NCI-H146 (cell line): ENCODE measurements around the gene SERPINA7.
"Not testable (repeated sequence)": the region's sequence is repeated elsewhere in the genome, so short reads cannot be mapped to it uniquely, and the experiment has no call there.

Source experiments
- DNase-seq: peaks from one replicate; lab custom pipeline; 2025; lab: John Stamatoyannopoulos, UW

SERPINA7 gene, protein sequence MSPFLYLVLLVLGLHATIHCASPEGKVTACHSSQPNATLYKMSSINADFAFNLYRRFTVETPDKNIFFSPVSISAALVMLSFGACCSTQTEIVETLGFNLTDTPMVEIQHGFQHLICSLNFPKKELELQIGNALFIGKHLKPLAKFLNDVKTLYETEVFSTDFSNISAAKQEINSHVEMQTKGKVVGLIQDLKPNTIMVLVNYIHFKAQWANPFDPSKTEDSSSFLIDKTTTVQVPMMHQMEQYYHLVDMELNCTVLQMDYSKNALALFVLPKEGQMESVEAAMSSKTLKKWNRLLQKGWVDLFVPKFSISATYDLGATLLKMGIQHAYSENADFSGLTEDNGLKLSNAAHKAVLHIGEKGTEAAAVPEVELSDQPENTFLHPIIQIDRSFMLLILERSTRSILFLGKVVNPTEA

DNA sequence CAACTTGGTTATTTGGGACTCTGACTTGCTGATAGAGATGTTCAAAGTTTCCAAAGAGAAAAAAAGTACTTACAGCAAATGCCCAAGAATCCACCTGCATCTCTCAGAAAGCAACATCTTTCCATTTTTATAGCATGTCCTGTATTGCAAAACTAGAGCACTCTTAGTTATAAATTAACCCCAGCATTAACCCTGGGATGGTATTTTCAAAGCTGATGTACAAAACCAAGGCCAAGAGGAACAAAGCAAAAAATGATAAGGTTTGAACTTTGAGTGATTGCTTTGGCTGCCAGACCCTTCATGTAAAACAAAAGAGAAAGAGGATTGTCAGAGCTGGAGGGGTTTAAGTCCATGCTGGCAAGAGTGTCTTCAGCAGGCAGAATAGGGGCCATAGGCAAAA is at the start of gene SERPINA7:
TSS of gene SERPINA7 (minus strand) at position 103 of the 400 bp plus-strand sequence. CDS start 1,669 bp downstream, outside the sequence.
- DNase-seq, result no peak

DNA sequence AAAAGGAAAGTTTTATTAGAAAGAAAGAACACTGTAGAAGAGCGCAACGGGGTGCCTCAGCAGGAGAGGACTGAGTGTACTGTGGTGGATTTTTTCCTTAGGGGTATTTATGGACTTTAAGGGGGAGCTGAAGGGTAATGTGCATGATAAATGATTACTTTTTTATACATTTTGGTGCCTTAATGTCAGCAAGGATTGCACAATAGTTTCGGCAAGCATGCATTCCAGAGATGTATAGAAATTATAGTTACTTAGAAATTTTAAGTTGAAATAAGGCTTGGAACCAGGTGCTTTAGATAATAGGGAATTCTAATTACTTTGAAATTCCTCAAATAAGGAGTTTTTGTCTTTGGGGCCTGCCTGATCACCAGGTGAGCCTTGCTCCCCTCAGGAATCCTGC is 30.5 kb upstream of the SERPINA7 start:
- DNase-seq, result no peak

DNA sequence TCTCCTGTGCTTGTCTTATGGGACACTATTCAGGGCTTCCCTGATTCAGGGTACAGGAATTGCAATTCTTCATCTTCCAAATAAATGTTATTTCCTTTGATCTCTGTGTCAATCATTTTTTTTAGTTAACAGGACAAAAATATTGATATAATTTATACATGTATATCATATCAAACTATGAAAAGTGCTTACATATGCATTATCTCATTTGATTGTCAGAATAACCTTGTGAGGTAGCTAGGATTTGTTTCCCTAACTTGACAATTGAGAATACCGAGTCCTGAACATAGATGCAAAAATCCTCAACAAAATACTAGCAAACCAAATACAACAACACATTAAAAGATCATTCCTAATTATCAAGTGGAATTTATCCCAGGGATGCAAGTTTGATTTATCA is 11.5 kb upstream of the SERPINA7 start:
- DNase-seq, result no peak

DNA sequence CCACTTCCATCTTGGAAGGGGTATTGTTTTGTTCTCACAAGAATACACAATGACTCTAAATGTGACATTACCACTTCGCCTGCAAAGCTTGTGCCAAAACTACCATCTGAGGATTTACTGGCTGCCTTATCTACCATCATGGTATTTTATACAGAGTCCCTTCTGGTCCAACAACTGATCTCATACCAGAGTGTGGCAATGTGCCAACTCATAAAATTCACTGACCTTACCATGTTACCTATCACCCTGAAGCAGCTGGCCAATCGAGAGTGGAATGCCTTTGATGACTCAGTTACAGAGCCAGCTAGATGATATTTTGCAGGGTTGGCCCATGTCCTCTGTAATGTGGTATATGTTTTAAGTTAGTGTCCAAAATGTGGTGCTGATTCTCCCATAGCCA is 3.8 kb upstream of the SERPINA7 start:
- no peak for DNase-seq

DNA sequence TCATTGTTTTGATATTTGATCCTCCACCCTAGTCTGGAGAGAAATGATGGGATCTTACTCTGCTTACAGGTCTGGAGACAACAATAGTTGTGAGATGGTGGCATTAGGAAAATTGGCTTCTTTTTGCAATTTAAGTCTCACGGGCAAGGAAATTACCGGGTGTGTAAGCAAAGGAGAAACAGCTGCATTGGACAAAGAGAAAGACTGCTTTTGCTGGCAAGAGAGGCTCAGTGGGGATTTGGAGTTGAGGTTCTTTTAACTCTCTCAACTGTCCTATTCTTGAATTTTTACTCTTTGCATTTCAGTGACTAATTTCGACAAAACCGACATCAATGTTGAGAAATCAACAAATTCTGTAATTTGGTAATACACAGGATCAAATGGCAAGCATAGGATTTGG is 2.3 kb upstream of the SERPINA7 start:
- no peak for DNase-seq

DNA sequence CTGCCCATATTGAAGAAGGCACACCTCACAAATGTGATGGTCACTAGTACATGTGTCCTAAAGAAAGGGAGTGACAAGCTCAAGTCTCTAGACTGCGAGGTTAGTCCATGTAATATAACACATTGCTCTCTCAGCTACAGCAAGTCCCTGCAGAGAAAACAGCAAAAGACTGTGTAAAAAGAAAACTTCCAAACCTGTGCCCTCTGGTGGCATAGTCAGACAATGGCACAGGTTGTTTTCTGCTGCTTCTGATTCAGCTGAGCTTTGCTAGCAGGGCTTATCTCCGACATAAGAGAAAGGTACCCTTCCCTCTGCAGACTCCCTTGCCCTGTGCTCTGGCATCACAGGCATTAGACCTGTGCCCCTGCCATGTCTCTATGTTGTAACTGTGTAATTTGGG is 1.4 kb upstream of the SERPINA7 start:
- no peak for DNase-seq

DNA sequence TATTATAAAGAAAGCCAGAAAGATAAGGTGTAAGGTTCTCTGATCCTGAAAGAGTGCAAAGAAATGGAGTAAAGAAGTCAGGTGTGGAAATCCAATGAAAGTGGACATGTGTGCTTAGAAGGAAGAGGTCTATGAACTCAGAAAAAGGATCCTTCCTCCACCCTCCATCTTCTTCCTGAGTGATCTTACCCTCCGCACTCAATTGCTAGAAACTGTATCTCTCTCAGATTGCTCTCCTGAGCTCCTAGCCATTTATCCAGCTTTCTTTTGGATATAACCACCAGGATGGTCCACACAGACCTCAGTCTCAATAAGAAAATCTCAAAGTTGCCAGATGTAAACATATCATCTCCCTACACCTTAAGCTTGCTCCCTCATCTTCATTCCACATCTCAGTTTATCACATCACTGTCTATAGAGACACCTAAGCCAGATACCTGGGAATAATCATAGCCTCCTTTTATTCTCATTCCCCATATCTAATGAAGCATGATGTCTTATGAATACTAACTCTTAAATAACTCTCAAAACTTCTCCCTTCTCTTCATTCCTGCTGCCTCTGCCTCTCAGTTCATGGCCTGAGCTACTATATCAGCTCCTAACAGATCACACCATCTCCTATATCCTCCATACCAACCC is 573 bp downstream of the SERPINA7 start:
- DNase-seq, result no peak

DNA sequence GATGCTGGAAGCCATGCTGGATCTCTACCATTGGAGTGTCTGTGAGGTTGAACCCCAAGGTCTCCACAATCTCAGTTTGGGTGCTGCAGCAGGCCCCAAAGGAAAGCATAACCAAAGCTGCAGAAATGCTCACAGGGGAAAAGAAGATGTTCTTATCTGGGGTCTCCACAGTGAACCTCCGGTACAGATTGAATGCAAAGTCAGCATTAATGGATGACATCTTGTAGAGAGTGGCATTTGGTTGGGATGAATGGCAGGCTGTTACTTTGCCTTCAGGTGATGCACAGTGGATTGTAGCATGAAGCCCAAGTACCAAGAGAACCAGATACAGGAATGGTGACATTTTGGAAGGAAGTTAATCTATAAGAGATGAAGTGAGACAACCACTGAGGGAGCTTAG is 1.8 kb downstream of the SERPINA7 start:
- DNase-seq, result no peak

DNA sequence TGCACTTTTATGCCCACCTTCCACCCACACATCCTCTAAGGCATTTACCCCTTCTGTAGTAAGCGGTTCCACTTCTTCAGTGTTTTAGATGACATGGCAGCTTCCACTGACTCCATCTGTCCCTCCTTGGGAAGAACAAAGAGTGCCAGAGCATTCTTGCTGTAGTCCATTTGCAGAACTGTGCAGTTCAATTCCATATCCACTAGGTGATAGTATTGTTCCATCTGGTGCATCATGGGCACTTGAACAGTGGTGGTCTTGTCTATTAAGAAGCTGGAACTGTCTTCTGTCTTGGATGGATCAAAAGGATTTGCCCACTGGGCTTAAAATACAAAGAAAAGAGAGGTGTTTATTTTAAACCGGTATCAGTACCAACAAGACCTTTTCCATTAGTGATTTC is 3.5 kb downstream of the SERPINA7 start:
- no peak for DNase-seq

DNA sequence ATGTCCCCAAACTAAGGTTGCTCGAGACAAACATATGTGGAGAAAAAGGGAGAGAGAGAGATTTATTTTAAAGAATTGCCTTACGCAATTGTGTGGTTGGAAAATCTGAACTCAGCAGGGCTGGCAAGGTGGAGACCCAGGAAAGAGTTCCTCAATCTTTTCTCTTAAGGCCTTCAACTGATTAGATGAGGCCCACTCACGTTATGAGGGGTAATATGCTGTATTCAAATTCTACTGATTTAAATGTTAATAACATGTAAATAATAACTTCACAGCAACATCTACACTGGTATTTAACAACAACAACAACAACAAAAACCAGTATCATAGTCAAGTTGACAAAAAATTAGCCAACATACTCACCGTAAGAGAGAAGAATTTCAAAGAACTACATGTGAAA is 14.6 kb downstream of the SERPINA7 start:
- DNase-seq, result no peak

DNA sequence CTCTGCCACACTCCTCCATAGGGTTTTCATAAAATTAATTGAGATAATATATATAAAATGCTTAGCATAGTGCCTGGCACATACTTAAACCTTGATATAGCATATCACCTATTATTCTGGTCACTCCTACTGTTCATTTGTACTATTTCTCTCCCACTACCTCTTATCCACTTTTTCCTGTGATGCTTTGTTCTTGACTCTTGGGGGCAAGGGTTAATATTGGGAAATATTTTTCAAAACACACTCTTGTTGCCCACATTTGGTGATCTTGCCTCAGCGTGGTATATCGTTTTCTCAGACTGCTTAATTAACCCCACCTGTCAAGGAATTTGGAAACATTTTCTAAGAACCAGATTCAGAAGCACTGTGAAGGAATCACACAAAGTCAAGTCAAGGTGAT is 16.3 kb downstream of the SERPINA7 start:
- DNase-seq, result no peak

DNA sequence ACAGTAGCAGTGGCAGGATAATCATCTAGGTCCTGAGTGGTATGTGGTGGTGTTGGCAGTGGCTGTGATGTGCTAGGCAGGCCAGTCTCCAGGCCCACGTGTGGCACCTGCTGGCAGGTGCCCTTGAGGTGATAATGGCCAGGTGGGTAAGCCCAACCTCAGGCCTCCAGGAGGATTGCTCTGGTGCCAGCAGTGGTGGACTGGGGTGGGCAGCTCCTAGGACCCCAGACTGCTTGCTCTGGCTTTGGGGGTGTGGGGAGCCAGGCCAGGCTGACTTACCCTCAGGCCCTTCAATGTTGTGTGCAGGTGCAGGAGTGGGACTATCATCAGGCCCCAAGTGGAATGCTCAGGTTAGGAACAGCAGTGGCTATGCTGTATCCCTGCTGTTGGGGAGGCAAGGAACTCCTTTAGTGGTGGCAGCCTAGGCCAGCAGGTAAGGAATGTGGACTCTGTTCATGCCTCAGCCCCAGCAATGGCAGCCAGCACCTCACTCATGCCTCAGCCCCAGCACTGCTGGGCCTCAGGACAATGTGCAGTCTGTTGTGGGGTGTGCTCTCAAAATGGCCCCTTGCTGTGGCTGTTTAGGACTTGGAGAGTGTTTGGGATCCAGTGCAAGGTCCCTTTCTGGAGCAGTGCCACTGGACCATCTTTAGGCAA is 24.3 kb downstream of the SERPINA7 start:
- no peak for DNase-seq

DNA sequence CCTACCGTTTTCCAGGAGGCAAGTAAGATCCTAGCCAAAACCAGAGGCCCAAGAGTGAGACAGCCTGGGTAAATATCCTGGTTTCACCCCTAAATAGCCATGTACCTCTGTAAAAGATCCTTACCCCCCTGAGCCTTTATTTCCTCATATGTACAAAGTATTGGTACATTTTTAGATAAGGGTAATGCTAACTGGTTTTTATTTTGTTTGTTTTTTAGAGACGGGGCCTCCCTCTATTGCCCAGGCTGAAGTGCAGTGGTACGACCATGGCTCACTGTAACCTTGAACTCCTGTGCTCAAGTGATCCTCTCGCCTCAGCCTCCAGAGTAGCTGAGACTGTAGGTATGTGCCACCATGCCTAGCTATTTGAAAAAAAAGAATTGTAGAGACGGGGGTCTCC is 29.4 kb downstream of the SERPINA7 start:
- DNase-seq, result no peak

DNA sequence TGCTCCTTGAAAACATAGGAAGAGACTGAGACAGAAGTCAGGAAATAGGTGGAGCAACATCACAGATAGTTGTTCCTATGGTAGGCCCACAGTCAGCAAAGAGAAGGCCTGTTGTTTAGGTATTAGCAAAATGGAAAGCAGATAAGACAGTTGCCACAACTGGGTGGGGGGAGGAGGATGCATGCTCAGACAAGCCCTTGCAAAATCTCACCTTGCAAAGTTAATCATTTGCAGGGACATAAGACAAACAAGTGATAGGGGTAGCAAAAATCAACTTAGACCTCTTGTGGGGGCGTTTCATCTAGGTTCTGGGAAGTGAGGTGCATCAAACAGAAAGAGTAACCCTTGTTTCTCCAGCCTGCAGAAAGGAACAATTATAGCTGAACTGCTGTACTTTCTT is 30.7 kb downstream of the SERPINA7 start:
- no peak for DNase-seq

DNA sequence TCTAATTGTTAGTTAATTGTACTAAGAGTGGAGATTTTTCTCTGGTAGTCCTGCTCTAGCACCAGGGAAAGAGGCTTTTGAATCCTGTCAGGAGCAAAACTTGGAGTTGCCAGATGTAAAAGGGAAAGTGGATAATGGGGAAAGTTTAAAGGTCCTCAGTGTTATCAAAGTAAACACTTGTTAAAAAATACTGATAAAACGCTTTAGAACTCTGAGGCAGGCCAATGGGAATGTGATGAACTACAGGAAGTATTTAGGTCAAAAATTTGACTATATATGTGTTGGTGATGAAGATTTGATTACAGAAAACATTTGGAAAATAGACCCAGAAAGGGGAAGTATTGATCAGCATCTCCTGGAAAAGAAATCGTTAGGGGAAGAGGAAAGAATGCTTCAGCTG is 32.8 kb downstream of the SERPINA7 start:
- DNase-seq, result no peak

DNA sequence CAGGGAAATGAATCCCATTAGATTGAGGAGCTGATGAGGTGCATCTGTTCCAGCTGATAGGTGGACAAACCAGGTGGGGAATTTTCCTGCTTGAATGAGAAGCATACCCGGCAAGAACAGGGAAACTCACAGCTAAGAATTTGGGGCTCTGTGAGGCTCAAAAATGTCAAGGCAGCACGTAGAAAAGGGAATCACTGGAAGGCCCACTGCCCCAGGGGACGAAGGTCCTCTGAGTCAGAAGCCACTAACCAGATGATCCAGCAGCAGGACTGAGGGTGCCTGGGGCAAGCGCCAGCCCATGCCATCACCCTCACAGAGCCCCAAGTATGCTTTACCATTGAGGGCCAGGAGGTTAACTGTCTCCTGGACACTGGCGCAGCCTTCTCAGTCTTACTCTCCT is 37.9 kb downstream of the SERPINA7 start:
- not testable (repeated sequence) for DNase-seq

DNA sequence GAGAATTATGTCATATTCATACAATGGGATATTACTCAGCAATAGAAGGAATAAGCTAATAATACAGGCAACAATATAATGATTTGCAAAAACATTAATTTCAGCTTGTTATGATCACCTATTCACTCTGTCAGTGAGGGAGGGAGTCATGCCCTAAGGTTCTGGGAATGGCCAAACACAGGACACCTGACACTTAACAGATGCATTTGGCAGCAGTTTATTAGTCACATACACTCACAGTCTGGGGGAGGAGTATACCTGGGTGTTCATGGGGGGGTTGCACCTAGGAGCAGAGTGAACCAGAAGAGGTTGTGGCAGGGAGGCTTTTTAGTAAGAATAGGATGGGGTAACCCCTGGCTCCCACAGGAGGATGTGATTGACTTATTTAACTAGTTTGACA is 38.3 kb downstream of the SERPINA7 start:
- DNase-seq, result no peak

DNA sequence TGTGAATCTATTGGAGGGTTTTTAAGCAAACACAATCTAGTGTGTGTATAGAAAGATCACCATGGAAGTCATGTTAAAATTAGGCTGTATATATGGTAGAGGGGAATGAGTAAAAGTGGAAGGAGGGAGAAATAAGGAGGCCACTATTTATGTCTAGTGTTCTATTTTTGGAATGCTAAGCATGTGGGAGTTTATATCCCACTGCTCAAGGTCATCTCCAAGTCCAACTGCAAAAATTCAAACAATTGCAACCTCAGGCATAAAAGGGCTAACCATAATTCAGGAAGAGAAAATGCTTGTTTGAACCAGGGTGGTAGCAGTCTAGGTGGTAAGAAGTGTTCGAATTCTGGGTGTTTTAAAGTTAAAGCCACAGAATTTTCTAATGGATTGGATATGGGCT is 39.2 kb downstream of the SERPINA7 start:
- DNase-seq, result no peak

DNA sequence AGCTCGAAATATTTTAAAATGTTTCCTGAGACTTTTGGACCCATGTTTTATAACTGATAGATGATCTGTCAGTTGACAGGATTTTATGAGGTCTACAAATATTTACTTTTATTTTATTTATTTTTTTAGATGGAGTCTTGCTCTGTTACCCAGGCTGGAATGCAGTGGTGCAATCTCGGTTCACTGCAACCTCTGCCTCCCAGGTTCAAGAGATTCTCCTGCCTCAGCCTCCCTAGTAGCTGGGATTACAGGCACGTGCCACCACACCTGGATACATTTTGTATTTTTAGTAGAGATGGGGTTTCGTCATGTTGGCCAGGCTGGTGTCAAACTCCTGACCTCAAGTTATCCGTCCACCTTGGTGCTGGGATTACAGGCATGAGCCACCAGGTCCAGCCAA is 50.0 kb downstream of the SERPINA7 start:
- DNase-seq, result not testable (repeated sequence)
